Measurements from ENCODE around the gene HM13.
"Not testable (repeated sequence)": the region's sequence is repeated elsewhere in the genome, so short reads cannot be mapped to it uniquely, and the experiment has no call there.

Gene HM13

DNA sequence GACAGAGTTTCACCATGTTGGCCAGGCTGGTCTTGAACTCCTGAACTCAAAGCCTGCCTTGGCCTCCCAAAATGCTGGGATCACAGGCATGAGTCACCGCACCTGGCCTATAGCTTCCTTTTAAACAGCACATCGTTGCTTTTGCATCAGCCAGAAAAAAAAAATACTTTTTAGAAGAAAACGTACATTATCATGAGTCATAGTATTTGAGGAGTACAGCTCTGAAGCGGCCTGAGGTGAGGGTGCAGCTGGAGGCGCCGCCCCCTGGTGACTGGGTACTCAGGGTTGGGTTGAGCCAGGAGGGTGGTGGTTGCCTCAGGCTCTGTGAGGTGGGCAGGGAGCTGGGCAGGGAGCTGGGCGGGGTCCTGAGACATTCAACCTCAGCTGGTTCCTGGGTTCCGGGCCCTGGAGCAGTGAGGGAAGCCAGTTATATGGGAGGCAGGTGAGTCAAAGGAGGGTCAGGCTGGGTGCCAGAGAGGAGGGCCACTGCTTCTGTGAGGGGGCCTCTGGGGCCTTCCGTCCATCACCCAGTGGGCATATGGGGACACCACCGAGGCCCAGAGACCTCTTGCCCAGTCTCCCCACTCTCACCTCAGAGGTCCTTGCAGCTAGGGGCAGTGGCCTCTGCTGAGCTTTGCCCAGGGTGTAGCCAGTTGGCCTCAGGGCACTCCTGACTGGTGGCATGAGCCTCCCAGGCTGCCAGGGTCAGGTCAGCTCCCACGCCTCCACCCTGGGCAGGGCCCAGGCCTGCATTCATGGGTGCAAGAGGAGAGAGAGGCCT, 79.2 kb downstream of the HM13 start:
- no peak for DNase-seq

GRCh38 chr20:31594002-31594557, 79.8 kb downstream of the HM13 start:
- DNase-seq, result no peak

DNA sequence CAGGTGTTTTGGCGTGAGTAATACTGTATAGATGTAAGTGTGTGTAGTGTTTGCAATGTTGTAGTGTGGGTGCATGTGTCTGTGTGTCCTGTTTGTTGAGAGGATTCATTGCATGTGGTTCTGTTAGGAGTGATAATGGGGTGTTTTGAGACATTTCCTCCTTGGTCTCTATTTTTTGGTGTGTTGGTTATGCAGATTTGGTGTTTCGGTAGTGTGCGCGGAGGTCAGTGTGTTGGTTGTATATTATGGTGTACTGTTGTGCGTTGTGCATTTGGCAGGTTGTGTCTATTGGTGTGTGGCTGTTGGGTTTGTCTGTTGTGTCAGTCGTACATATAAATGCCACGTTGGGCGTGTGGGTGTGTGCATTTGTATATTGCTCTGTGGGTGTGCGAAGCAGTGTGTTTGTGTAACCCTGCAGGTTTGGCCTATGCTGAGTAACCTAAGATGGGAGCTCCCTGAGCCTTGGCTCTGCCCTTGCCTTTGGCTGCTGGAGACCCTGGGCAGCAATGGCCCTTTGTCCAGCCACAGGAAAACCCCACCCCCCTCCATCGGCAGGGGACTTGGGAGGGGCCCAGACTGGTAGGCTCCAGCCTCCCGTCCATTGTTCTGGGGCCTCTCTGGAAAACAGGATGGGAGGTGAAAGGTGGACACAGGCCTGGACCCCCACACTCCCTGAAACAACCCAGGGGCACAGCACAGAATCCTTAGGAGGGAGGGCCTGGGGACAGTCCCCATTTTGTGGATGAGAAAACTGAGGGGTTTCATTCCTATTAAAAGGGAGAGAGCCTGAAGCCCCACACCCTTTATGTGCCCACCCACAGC, 80.5 kb downstream of the HM13 start:
- no peak for DNase-seq

- DNase-seq, result no peak
These were observed 81.1 kb downstream of the HM13 start for GRCh38 chr20:31595380-31595653.

DNA sequence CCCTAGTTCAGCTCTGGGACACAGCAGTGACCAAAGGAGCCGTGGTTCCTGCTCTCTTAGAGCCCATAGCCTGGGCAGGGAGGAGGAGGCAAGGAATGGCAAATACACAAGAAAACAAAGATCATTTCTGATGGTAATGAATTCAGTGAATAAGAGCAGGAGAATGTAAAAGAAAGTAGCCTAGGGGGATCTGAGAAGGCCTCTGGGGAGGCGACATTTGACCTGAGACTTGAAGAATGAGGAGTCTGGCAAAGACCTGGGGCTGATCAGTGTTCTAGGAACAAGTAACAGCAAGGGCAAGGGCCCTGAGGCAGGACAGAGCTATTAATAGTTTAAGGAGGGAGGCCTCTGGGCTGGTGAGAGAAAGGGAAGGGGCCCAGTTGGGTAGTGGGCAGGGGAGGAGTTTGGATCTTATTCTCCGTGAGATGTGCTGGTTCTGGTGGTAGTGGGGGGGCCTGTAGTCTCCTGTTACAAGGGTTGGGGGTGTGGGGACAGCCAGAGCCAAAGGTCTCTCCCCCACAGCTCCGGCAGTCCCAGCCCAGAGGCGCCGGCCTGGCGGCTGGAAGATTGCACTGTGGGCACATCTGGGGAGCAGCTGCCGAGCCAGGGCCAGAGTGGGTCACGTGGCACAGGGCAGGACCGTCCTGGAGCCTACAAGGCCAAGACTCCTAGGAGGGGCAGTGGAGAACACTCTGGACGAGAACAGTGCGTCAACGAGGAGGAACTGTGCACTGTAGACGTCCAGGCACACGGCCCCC, 81.6 kb downstream of the HM13 start:
- DNase-seq, result no peak

- not testable (repeated sequence) for DNase-seq
These were observed 82.1 kb downstream of the HM13 start for GRCh38 chr20:31596412-31596715.

GRCh38 chr20:31596831-31597480, 82.7 kb downstream of the HM13 start:
- no peak for DNase-seq

DNA sequence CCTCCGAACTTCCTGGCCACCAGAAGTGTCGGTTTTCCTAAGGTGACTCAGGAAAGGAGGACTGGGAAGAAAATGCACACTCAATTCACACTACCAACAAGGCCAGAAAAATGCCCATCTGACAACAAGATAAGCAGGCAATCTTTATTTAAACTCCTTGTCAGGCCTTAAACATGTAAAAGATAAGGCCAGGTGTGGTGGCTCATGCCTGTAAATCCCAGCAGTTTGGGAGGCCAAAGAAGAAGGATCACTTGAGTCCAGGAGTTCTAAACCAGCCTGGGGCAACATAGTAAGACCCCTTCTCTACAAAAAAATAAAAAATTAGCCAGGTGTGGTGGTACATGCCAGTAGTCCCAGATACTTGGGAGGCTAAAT, 83.2 kb downstream of the HM13 start:
- no peak for DNase-seq

GRCh38 chr20:31602431-31602778, 88.2 kb downstream of the HM13 start:
- no peak for DNase-seq

DNA sequence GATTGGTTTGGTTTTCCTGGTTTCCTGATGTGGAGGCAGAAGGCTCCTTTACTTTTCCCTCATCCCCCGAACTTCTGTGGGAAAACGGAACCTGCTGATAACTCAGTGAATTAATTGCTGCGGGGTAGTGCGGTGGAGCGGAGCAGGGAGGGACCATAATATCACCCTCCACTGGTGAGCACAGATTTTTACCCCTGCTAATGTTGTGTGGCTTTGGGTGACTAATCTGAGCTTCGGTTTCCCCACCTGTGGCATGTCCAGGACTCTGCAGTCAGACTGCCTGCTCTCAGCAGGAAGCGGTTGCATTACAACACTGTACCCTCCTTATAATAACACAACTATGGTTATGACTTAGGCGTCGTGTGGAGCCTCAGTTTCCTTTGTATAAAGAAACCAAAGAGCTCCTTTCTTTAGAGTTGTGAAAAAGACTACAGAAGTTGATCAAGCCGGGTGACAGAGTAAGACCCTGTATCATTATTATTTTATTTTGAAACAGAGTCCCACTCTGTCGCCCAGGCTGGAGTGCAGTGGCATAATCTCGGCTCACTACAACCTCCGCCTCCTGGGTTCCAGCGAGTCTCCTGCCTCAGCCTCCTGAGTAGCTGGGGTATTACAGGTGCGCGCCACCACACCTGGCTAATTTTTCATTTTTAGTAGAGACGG, 88.7 kb downstream of the HM13 start:
- no peak for DNase-seq

DNA sequence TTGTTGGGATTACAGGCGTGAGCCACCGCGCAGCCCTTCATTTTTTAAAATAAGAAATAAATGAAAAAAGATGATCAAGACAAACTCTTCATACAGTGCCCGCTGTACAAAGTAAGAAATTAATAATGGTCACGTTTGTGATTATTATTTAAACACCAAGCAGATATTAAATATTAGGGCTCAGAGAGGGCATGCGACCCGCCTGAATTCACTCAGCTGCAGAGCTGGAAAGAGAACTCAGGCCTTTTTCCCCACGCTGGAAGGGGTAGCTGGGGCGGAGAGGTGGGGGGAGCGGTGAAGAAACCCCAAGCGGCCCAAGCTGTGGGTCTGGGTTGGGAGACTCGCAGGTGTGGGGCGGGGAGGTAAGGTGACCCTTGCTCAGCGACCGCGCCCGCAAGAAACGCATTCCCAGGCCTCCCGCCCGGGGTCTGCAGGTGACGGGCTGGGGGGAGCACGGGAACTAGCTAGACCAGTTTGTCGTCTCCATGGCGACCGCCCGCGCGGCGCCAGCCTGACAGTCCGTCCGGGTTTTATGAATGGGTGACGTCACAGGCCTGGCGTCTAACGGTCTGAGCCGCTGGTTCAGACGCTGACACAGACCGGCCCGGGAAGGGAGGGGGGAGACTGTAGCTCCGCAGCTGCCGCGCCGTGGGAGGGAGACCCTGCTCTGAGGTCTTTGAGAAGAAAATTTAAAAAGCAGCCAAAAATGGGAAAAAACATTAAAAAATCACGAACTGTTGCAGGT, 89.8 kb downstream of the HM13 start:
- peak; percentile 99 for DNase-seq

GRCh38 chr20:31604567-31605030, 90.4 kb downstream of the HM13 start:
- DNase-seq, result no peak

GRCh38 chr20:31605031-31605901, 91.0 kb downstream of the HM13 start, which contains the start of gene ID1:
TSS of gene ID1 (plus strand) at chr20:31605289. CDS start at chr20:31605388, 99 bp downstream.
- peak; percentile 98 for DNase-seq

GRCh38 chr20:31605902-31606803, 91.9 kb downstream of the HM13 start:
- no peak for DNase-seq

DNA sequence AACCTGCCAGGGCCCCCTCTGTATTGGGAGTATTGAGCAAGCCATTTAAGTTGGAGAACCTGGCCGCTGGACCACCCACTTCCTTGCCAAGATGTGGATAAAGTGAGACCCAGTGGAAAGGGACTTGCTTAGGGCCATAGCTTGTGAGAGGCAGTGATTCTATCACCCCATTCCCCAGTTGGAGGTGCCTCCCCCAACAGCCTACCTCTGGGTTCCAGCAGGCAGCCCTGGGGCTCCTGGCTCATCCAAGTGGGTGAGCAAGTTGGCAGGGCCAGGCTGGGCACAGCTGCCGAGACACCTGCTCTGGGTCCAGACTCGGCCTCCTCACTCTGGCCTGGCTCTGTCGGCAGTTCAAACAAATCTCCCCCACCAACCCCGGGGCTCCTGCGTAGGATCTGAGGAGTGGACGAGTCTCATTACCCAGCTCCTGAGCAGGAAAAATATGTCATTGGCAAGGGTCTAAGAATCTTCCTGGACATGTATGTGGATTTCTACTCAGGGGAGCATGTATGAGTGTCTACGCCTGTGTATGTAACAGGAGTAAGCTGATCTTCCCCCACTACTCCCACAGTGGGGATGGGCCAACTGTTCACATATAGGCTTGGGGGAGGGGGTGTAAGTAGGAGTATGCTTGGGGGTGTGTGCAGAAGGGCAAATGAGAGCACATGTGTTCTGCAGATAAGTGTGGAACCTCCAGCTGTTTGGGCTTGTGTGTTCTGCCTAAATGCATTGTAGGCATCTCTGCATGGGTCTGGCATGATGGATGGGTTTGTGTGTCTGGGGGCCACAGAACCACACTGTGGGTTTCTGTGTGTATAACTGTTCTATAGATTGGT, 92.8 kb downstream of the HM13 start:
- DNase-seq, result peak; percentile 73

DNA sequence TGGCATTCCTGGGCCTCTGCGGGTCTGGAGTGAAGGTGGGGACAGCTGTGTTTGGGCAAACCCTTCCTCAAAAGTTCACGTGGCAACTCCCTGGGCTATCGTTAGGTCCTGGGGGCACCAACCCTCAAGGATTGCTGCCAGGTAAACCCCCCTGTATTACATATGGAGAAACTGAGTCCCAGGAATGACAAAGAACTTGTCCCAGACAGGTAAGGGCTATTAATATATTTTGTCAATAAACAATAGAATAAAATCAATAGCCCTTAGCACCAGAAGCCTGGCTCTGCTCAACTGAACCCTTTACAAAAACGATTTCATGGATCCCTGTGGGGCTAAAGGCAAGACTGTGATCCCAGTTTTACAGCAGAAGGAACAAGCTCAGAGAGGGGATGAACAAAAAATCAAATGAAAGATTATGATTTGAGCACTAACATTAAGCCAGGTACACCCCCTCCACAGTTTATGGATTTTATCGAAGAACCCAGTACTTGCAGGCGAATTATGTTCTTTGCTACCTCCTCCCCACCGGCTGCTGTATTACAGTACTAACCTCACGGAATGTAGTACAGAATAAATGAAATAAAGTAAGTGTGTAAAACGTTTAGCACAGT, 93.5 kb downstream of the HM13 start:
- peak; percentile 46 for DNase-seq

GRCh38 chr20:31608251-31608945, 94.2 kb downstream of the HM13 start:
- DNase-seq, result peak; percentile 95

DNA sequence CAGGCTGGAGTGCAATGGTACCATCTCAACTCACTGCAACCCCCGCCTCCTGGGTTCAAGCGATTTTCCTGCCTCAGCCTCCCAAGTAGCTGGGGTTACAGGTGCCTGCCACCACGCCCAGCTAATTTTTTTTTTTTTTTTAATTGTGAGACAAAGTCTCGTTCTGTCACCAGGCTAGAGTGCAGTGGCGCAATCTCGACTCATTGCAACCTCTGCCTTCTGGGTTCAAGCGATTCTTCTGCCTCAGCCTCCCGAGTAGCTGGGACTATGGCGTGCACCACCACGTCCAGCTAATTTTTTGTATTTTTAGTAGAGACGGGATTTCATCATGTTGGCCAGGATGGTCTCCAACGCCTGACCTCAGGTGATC, 98.0 kb downstream of the HM13 start:
- not testable (repeated sequence) for DNase-seq
